NCI-H1417 treated with DMSO at 0.1 percent for 48 hours (cell line): ENCODE results near the gene CES3.

Experiments used
- DNase-seq: peaks from one replicate; lab custom pipeline; 2025; lab: John Stamatoyannopoulos, UW

The CES3 gene

DNA sequence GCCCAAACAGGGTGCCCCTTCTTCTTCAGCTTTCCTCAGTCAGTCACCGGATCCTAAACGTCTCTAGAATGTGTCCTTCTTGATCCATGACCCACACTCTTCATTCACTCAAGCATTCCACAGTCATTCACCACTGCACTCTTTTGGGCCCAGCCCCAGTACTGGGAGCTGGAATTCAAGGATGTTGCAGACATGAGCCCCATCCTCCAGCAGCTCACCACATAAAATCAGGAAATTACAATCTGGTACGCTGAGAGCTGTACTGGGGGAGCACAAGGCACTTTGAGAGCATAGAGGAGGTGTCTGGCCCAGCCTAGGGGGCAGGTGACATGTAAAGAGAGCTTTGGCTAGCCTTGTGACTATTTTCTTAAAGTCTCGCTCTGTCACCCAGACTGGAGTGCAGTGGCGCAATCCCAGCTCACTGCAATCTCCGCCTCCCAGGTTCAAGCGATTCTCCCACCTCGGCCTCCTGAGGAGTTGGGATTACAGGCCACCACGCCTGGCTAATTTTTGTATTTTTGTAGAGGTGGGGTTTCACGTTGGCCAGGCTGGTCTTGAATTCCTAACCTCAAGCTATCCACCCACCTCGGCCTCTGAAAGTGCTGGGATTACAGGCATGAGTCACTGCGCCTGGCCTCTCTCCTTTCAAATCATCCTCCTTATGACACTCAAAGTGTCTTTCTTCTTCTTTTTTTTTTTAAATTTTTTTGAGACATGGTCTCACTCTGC, 46.0 kb downstream of the CES3 start:
- DNase-seq: no peak

DNA sequence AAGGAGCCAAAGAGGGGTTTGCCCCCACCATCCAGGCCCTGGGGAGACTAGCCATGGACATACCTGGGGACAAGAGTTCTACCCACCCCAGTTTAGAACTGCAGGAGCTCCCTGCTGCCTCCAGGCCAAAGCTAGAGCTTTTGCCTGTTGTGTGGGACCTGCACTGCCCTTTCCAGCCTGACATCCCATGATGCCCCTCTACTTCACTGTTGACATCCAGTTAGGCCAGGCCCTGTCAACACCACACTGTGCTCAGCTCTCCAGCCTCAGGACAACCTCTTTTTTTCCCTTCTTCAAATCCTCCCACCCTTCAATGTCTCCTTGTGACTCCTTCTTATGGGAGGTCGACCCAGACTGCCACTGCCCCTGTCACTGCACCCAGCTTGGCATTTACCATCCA, 48.1 kb downstream of the CES3 start:
- DNase-seq: no peak

DNA sequence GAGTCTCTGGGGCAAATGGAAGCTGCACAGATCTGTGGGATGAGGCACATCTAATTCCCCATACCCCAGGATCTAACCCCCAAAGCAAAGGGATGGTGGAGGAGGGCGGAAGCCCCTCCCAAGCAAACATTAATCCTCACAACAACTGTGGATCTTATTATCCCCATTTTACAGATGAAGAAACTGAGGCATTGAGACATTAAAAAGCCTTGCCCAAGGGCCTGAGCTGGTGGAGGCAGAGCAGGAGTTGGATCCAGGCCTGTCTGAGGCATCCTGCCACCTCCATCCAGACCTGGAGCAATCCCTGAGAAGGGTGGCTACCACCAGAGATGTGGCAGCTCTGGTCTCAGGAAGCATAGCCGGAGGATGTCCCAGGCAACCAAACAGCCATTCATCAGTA, 50.2 kb downstream of the CES3 start:
- no peak for DNase-seq

- no peak for DNase-seq
Measured at GRCh38 chr16:67013233-67013822, 52.3 kb downstream of the CES3 start.

DNA sequence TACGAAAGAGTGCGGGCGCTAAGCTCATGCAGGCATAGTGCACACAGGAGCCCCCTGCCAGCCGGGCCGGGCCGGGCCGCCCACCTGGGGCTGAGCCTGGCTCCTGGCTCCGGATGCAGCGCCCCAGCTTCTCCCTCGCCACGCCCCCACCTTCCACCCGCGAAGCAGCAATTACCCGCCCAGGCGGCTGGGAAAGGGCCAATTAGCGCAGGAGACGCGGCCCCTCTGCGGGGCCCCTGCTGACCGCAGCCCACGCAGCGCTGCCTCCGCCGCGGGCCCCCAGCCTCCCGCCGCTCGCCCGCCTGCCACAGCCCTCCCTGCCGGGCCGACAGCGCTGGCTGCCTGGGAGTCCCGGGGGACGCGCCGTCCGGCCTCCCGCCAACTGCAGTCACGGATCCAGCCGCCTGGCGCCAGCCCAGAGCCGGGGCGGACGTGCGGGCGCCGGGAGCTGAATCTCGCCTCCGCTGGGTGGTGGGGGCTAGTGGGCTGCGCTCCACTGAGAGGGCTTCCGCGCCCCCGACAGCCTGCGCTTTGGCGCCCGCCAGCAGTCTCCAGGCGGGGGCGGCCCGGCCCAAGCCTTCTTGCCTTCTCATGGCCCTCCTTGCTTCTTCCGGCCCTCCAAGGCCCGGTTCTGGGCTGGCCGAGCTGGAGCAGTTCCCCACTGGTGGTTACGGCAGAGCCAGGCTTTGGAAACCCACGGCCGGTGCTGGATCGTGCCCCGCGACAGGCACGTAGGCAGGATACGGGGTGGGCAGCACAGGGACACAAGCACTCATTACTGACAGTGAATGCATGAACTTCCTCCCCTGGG, 53.0 kb downstream of the CES3 start:
- no peak for DNase-seq

- DNase-seq: no peak
Measured at GRCh38 chr16:67014634-67015312, 53.7 kb downstream of the CES3 start.

DNA sequence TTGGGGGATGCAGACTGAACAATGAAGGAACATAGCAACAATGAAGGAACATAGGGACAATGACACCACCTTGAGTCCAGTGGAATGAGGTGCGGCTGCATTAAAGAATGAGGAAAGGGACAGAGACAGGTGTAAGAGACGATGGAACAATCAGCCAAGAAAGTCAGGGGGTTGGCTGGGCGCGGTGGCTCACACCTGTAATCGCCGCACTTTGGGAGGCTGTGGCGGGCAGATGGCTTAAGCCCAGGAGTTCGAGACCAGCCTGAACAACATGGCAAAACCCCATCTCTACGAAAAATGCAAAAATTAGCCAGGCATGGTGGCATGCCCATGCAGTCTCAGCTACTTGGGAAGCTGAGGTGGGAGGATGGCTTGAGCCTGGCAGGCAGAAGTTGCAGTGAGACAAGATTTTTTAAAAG, 54.3 kb downstream of the CES3 start:
- DNase-seq: no peak

GRCh38 chr16:67016143-67016542, 55.1 kb downstream of the CES3 start:
- no peak for DNase-seq

GRCh38 chr16:67016681-67017420, 55.8 kb downstream of the CES3 start:
- no peak for DNase-seq

- no peak for DNase-seq
Measured at GRCh38 chr16:67017421-67017750, 56.3 kb downstream of the CES3 start.

GRCh38 chr16:67017810-67018488, 56.9 kb downstream of the CES3 start:
- DNase-seq: peak; percentile 52

DNA sequence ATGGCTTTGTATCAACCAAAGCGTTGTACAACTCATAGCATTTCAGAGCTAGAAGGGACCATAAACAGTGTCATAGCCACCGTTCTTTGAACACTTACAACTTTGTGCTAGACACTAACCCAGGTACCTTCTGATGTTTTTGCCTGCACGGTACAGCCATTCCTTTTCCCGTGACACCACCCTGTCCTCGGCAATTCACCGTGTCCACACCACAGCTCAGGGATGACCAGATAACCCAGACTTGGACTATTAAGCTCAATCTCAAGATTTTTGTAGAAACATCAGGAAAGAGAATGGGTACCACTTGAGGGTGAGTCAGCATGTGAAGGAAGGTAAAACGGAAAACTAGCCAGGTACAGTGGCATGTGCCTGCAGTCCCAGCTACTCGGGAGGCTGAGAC, 58.1 kb downstream of the CES3 start:
- no peak for DNase-seq

- no peak for DNase-seq
Measured at GRCh38 chr16:67021321-67021720, 60.3 kb downstream of the CES3 start.

DNA sequence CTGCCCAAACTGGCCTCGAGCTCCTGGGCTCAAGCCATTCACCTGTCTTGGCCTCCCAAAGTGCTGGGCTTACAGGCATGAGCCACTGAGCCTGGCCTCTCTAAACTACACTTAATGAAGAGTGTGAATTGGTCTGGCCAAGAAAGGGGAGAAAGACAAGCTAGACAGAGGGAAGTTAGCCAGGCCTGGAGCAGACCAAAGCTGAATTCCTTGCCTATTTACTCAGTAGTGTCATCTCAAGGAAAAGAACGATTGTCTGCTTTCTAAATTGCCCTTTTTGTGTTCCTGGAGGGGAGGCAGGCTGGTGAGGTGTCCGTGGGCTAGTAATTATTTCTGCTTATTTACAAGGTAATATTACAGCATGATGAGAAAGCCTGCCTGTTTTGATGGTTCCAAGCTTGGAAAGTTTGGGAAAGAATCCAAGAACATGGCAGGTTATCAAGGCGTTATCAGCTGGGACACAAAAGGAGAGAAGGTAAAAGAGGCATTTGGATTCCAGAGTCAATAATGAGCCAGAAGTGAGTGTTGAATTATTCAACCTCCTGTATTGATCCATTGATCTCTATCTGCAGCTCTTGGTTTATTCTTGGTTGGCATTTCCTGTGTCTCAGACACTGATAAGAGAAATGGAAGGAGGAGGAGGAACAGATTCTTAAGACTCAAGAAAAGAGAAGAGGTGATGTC, 61.6 kb downstream of the CES3 start:
- no peak for DNase-seq

GRCh38 chr16:67023689-67024088, 62.6 kb downstream of the CES3 start:
- no peak for DNase-seq
